HEK293 (cell line): ENCODE results near the gene SUV39H2.

Source experiments
- CTCF ChIA-PET: fragments of 350-600 bp; formaldehyde crosslinking; extraction: SDS; loops from one replicate; lab custom pipeline; 2021; ENCODE audit warnings: antibody characterized with exemption; lab: Yijun Ruan, JAX
- POLR2A ChIA-PET: fragments of 300-600 bp; formaldehyde crosslinking; extraction: SDS; loops from one replicate; lab custom pipeline; 2020; ENCODE audit warnings: antibody characterized with exemption, inconsistent platforms; lab: Yijun Ruan, JAX
- H3K27ac ChIP-seq: fragments of 200-500 bp; sonication (Bioruptor generic); 2 replicates; pipeline ENCODE4 v1.5.1; 2014; ENCODE audit warnings: low read depth, low read length, control low read depth, inconsistent platforms; ENCODE audit errors: extremely low read depth
- H3K36me3 ChIP-seq, 2 experiments: fragments of 200-500 bp in 1 of 2; sonication (Bioruptor generic) in 1 of 2; 1 replicate in 1 of 2; 2 replicates in 1 of 2; pipeline ENCODE4 v1.5.1; 2014 to 2017; ENCODE audit warnings: inconsistent platforms in 2 of 2, low read length in 2 of 2; ENCODE audit not compliant: control insufficient read depth in 2 of 2, insufficient read depth in 1 of 2
- H3K4me1 ChIP-seq: fragments of 200-500 bp; sonication (Bioruptor generic); 2 replicates; pipeline ENCODE4 v1.5.1; 2014; ENCODE audit warnings: mild to moderate bottlenecking, low read length, inconsistent platforms; ENCODE audit not compliant: control insufficient read depth, insufficient read depth
- H3K4me3 ChIP-seq: 2 replicates; pipeline ENCODE4 v1.5.1; 2011; ENCODE audit warnings: low read depth, mild to moderate bottlenecking, control low read depth, low read length, moderate library complexity
- H3K9me3 ChIP-seq: fragments of 200-500 bp; sonication (Bioruptor generic); 2 replicates; pipeline ENCODE4 v1.5.1; 2014; ENCODE audit warnings: low read depth, low read length, inconsistent platforms; ENCODE audit not compliant: control insufficient read depth, insufficient read depth
- FEZF1 ChIP-seq: fragments of 450-650 bp; formaldehyde crosslinking; IDR thresholded peaks from 2 replicates; pipeline ENCODE4 v1.5.1; 2016; ENCODE audit warnings: missing biosample characterization, missing genetic modification characterization
- GLIS2 ChIP-seq: fragments of 450-650 bp; formaldehyde crosslinking; IDR thresholded peaks from 2 replicates; pipeline ENCODE4 v1.5.1; 2016; ENCODE audit warnings: missing biosample characterization, missing genetic modification characterization
- HOXC10 ChIP-seq: sonication (generic); formaldehyde crosslinking; IDR thresholded peaks from 2 replicates; pipeline ENCODE4 v1.8.1; 2023; ENCODE audit warnings: mild to moderate bottlenecking, missing genetic modification reagents
- IKZF3 ChIP-seq: fragments of 450-650 bp; IDR thresholded peaks from 2 replicates; pipeline ENCODE4 v1.5.0; 2018; ENCODE audit warnings: missing biosample characterization, mild to moderate bottlenecking, missing genetic modification characterization, moderate library complexity
- KLF16 ChIP-seq: fragments of 450-650 bp; formaldehyde crosslinking; IDR thresholded peaks from 2 replicates; pipeline ENCODE4 v1.5.1; 2017; ENCODE audit warnings: missing biosample characterization, missing genetic modification characterization
- PRDM10 ChIP-seq: fragments of 450-650 bp; formaldehyde crosslinking; IDR thresholded peaks from 2 replicates; pipeline ENCODE4 v1.5.1; 2016; ENCODE audit warnings: missing biosample characterization, missing genetic modification characterization
- SP7 ChIP-seq: fragments of 450-650 bp; formaldehyde crosslinking; IDR thresholded peaks from 2 replicates; pipeline ENCODE4 v1.5.1; 2016; ENCODE audit warnings: missing biosample characterization, missing genetic modification characterization
- ZNF10 ChIP-seq: fragments of 450-650 bp; formaldehyde crosslinking; IDR thresholded peaks from 2 replicates; pipeline ENCODE4 v1.5.1; 2017; ENCODE audit warnings: missing biosample characterization, missing genetic modification characterization
- ZNF184 ChIP-seq: fragments of 450-650 bp; IDR thresholded peaks from 2 replicates; pipeline ENCODE4 v1.5.1; 2018; ENCODE audit warnings: missing biosample characterization, mild to moderate bottlenecking, missing genetic modification characterization
- ZNF302 ChIP-seq: fragments of 450-650 bp; formaldehyde crosslinking; IDR thresholded peaks from 2 replicates; pipeline ENCODE4 v1.5.1; 2016; ENCODE audit warnings: missing biosample characterization, missing genetic modification characterization, low read depth
- ZNF48 ChIP-seq: fragments of 450-650 bp; formaldehyde crosslinking; IDR thresholded peaks from 2 replicates; pipeline ENCODE4 v1.5.1; 2016; ENCODE audit warnings: missing biosample characterization, missing genetic modification characterization
- ZNF501 ChIP-seq: fragments of 450-650 bp; formaldehyde crosslinking; IDR thresholded peaks from 2 replicates; pipeline ENCODE4 v1.5.1; 2016; ENCODE audit warnings: missing biosample characterization, missing genetic modification characterization
- ZNF560 ChIP-seq: fragments of 450-650 bp; formaldehyde crosslinking; IDR thresholded peaks from 2 replicates; pipeline ENCODE4 v1.5.1; 2017; ENCODE audit warnings: missing biosample characterization, missing genetic modification characterization, borderline replicate concordance
- ZNF585B ChIP-seq: fragments of 450-650 bp; formaldehyde crosslinking; IDR thresholded peaks from 2 replicates; pipeline ENCODE4 v1.5.1; 2016; ENCODE audit warnings: missing biosample characterization, missing genetic modification characterization
- ZNF785 ChIP-seq: fragments of 450-650 bp; formaldehyde crosslinking; IDR thresholded peaks from 2 replicates; pipeline ENCODE4 v1.5.1; 2016; ENCODE audit warnings: missing biosample characterization, missing genetic modification characterization
- ZNF843 ChIP-seq: fragments of 450-650 bp; formaldehyde crosslinking; IDR thresholded peaks from 2 replicates; pipeline ENCODE4 v1.5.1; 2016; ENCODE audit warnings: missing biosample characterization, missing genetic modification characterization
- TF ChIP-seq, protein P1 (sequence below): IDR thresholded peaks from 2 replicates; pipeline ENCODE4 v1.6.1; 2011; ENCODE audit warnings: mild to moderate bottlenecking, low read depth, low read length, borderline replicate concordance
- TF ChIP-seq, protein P2 (sequence below): fragments of 450-650 bp; formaldehyde crosslinking; IDR thresholded peaks from 2 replicates; pipeline ENCODE4 v1.5.1; 2016; ENCODE audit warnings: missing biosample characterization, missing genetic modification characterization

The SUV39H2 gene

GRCh38 chr10:14878266-14879123 lies at the start of gene SUV39H2 (continued):
- TF ChIP-seq GLIS2 (tag by site-specific recombination) (peak; percentile 55; the same call in 1 of the 2 replicates), ZNF48 (tag by site-specific recombination) (no peak), ZNF184 (tag by site-specific recombination) (no peak), HOXC10 (CRISPR knock-in tag) (0 out of 2 replicates have a peak, but pooled peaks have one; percentile 30)
- TF ChIP-seq, protein P1, sequence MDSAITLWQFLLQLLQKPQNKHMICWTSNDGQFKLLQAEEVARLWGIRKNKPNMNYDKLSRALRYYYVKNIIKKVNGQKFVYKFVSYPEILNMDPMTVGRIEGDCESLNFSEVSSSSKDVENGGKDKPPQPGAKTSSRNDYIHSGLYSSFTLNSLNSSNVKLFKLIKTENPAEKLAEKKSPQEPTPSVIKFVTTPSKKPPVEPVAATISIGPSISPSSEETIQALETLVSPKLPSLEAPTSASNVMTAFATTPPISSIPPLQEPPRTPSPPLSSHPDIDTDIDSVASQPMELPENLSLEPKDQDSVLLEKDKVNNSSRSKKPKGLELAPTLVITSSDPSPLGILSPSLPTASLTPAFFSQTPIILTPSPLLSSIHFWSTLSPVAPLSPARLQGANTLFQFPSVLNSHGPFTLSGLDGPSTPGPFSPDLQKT = no peak

DNA sequence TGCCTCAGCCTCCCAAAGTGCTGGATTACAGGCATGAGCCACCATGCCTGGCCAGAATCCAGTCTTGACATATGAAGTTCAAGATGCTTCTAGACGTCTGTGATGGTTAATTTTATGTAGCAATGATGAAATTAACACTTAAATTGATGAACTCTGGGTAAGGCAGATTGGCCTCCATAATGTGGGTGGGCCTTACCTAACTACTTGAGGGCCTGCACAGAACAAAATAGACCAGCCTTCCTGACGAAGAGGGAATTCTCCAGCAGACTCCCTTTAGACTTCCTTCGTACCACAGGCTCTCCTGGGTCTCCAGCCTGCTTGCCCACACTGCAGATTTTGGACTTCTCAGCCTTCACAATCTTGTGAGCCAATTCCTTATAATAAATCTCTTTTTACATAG lies 45.6 kb upstream of the SUV39H2 start:
- Histone ChIP-seq H3K4me3 (no peak overlapping the region), H3K27ac (no peak overlapping the region)
- no peak for TF ChIP-seq ZNF585B
- TF ChIP-seq ZNF10 = peak; percentile 95
- TF ChIP-seq, all 188 proteins: peak for 1
- POLR2A ChIA-PET = no interaction called here
- H3K36me3 ChIP-seq = no peaks in the 10 kb centered on the region
- peaks cover 5% of the 10 kb centered on the region; the same call in 1 of the 2 replicates for H3K4me1 ChIP-seq
- H3K9me3 ChIP-seq = no peaks in the 10 kb centered on the region
- CTCF ChIA-PET = no interaction called here

DNA sequence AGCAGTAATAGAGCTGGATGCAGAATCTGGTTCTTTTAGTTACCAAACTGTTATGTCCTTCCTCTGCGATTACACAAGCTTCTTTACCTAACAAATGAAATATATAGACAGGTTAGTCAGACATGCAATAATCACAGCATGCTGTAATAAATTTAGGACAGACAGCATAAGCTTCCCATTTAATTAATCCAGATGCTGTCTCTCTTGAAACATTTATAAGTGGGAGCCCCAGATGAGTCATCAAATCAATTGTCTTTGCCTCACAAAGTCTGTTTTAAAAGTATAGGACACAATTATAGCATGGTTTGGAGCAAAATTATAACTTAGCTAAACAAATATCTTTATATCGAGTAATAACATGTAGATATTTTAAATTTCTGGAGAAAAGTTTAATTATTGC lies 42.5 kb upstream of the SUV39H2 start:
- Histone ChIP-seq H3K27ac (no peak overlapping the region), H3K4me1 (peaks cover 5% of the 10 kb centered on the region; the same call in 1 of the 2 replicates), H3K9me3 (no peaks in the 10 kb centered on the region), H3K36me3 (peaks cover 13% of the 10 kb centered on the region in 2 experiments; a peak in 2 of 3 replicates)
- TF ChIP-seq ZNF302 (tag by site-specific recombination) (no peak), SP7 (tag by site-specific recombination) (0 out of 2 replicates have a peak, but pooled peaks have one; percentile 40)
- TF ChIP-seq, all 188 proteins: peak for 1
- POLR2A ChIA-PET = interaction anchor here (0.5 to 3.9 kb wide), 6 partner anchors 9 to 391 kb away, joined by 3 to 68 read pairs (median 5); partner anchors contain the start of genes DCLRE1C and SUV39H2
- H3K4me3 ChIP-seq = no peak overlapping the region
- CTCF ChIA-PET = interaction anchor here (0.6 to 1.4 kb wide), 4 partner anchors 16 to 342 kb away, joined by 3 to 4 read pairs (median 4); no protein-coding TSS in a partner anchor

DNA sequence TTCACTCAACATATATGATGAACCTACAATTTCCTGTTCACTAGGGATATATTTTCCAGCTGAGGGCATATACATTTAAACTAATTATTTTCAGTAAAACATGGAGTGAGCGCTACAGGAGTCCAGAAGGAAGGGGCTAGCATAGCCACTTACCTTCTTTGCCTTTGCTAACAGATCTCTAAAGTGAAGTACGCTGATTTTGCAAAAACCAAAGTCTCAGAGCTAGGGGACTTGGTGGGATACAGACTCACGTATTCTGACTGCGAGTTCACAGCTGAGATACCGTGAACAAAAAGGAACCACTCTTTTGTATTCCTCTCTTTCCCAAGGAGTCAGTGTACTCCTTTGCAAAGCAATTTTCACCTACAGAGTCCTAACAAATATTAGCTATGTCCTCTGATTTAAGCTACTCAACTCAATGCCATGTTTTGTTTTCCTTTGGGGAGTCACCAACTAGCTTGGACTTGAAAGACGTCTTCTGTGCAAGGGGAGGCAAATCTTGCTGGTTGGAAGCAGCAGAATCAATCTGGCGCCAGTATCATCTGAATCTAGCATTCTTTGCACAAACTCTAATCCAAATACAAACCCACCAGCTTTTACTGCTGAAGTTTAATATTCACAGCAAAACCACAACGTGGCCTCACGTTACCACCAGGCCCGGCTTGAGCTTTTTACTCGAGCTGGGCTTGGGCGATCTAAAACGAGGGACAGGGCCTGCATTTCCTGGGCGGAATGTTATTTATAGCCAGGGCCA lies 41.5 kb upstream of the SUV39H2 start:
- Histone ChIP-seq H3K27ac (peak overlapping the region; percentile 88), H3K4me3 (peak overlapping the region; percentile 76), H3K4me1 (peaks cover 5% of the 10 kb centered on the region; the same call in 1 of the 2 replicates), H3K36me3 (peaks cover 19 to 22% of the 10 kb centered on the region in 2 experiments; a peak in 2 of 3 replicates), H3K9me3 (no peaks in the 10 kb centered on the region)
- ChIA-PET POLR2A (interaction anchor here (0.5 to 3.9 kb wide), 18 partner anchors 10 to 392 kb away, joined by 3 to 68 read pairs (median 4); partner anchors contain the start of genes DCLRE1C, MEIG1, NMT2 and SUV39H2), CTCF (interaction anchor here (0.6 to 1.4 kb wide), 7 partner anchors 14 to 338 kb away, joined by 3 to 4 read pairs (median 3); no protein-coding TSS in a partner anchor)
- TF ChIP-seq ZNF785 (tag by site-specific recombination) (no peak), FEZF1 (tag by site-specific recombination) (no peak), KLF16 (no peak), ZNF560 (tag by site-specific recombination) (no peak), IKZF3 (tag by site-specific recombination) (peak; percentile 45; the same call in 1 of the 2 replicates), ZNF501 (tag by site-specific recombination) (no peak), PRDM10 (tag by site-specific recombination) (peak; percentile 36; the same call in 1 of the 2 replicates), ZNF843 (0 out of 2 replicates have a peak, but pooled peaks have one; percentile 28)
- TF ChIP-seq, protein P2, sequence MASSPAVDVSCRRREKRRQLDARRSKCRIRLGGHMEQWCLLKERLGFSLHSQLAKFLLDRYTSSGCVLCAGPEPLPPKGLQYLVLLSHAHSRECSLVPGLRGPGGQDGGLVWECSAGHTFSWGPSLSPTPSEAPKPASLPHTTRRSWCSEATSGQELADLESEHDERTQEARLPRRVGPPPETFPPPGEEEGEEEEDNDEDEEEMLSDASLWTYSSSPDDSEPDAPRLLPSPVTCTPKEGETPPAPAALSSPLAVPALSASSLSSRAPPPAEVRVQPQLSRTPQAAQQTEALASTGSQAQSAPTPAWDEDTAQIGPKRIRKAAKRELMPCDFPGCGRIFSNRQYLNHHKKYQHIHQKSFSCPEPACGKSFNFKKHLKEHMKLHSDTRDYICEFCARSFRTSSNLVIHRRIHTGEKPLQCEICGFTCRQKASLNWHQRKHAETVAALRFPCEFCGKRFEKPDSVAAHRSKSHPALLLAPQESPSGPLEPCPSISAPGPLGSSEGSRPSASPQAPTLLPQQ = no peak
